Esophagus squamous epithelium (tissue), 4 donors: ENCODE measurements around the gene FGGY.

ENCODE experiments used
- CTCF ChIP-seq, 6 experiments: fragments of 450-650 bp in 4 of 6; fragments of 200-600 bp in 2 of 6; sonication (generic) in 2 of 6; IDR thresholded peaks; one replicate each; pipeline ENCODE4 v1.5.1; 2016 to 2019; ENCODE audit warnings: antibody characterized with exemption in 6 of 6, mild to moderate bottlenecking in 4 of 6, moderate library complexity in 4 of 6
- POLR2A ChIP-seq, 4 donors: fragments of 450-650 bp; IDR thresholded peaks; one replicate each; pipeline ENCODE4 v1.6.1; 2017; ENCODE audit warnings: antibody characterized with exemption in 4 of 4, mild to moderate bottlenecking in 4 of 4, moderate library complexity in 3 of 4

GRCh38 chr1:59305188-59305587 is 8.3 kb downstream of the FGGY start:
- TF ChIP-seq CTCF (IDR thresholded peaks at IDR 0.05) (no peak), POLR2A (IDR thresholded peaks at IDR 0.05) (no peak)
